K562 (cell line): ENCODE measurements around the gene NEURL2. TPM values are rescaled to one million over a fixed set of nuclear protein-coding genes. Genes with fewer than 3 reads are reported as not detected.

Experiments used
- CAMTA2 ChIP-seq: fragments of 250-450 bp; sonication (Bioruptor Pico); conservative IDR thresholded peaks from 2 replicates; pipeline ENCODE4 v1.5.1; 2022
- CBFA2T2 ChIP-seq: fragments of 450-650 bp; conservative IDR thresholded peaks from 2 replicates; pipeline ENCODE4 v1.6.1; 2017; ENCODE audit warnings: mild to moderate bottlenecking
- CBX3 ChIP-seq, 2 experiments: IDR thresholded peaks; 1 replicate in 1 of 2; 2 replicates in 1 of 2; pipeline ENCODE4 v1.6.1; 2012; ENCODE audit warnings: inconsistent platforms in 2 of 2, low read length in 2 of 2, borderline replicate concordance in 1 of 2, control low read depth in 1 of 2
- FOSL1 ChIP-seq: fragments of 200-800 bp; sonication (Bioruptor generic); conservative IDR thresholded peaks from 2 replicates; pipeline ENCODE4 v1.6.1; 2016; ENCODE audit warnings: missing genetic modification characterization, missing compliant biosample characterization
- HSF4 ChIP-seq: fragments of 250-450 bp; sonication (Bioruptor Pico); IDR thresholded peaks from 2 replicates; pipeline ENCODE4 v2.1.2; 2022; ENCODE audit warnings: mild to moderate bottlenecking, moderate library complexity, borderline replicate concordance
- KDM2B ChIP-seq: fragments of 250-450 bp; sonication (Bioruptor Pico); IDR thresholded peaks from 2 replicates; pipeline ENCODE4 v1.8.0; 2021; ENCODE audit warnings: mild to moderate bottlenecking, moderate library complexity
- OTX1 ChIP-seq: fragments of 450-650 bp; formaldehyde crosslinking; IDR thresholded peaks from 2 replicates; pipeline ENCODE4 v1.4.0; 2022; ENCODE audit warnings: mild to moderate bottlenecking
- RAD21 ChIP-seq, 2 experiments: fragments of 250-450 bp in 1 of 2; fragments of 450-650 bp in 1 of 2; sonication (Bioruptor Pico) in 1 of 2; formaldehyde crosslinking in 1 of 2; IDR thresholded peaks in 1 of 2; conservative IDR thresholded peaks in 1 of 2; 2 replicates each; pipeline versions ENCODE4 v1.4.0 to v1.8.0; 2020 to 2022; ENCODE audit warnings: mild to moderate bottlenecking in 2 of 2, moderate library complexity in 1 of 2
- RBM14 ChIP-seq: fragments of 200-400 bp; formaldehyde crosslinking; IDR thresholded peaks from 2 replicates; pipeline ENCODE4 v1.6.1; 2018; ENCODE audit warnings: low read depth, mild to moderate bottlenecking, low read length, moderate library complexity, borderline replicate concordance; ENCODE audit not compliant: insufficient read depth
- SAFB ChIP-seq: fragments of 200-400 bp; formaldehyde crosslinking; IDR thresholded peaks from 2 replicates; pipeline ENCODE4 v1.6.1; 2017; ENCODE audit warnings: low read depth, low read length, borderline replicate concordance
- STAT5A ChIP-seq: IDR thresholded peaks from 2 replicates; pipeline ENCODE4 v1.6.1; 2012; ENCODE audit warnings: low read length, inconsistent platforms, borderline replicate concordance
- ZNF143 ChIP-seq: sonication (generic); formaldehyde crosslinking; IDR thresholded peaks from 2 replicates; pipeline ENCODE4 v1.9.0; 2022; ENCODE audit warnings: mild to moderate bottlenecking, missing genetic modification reagents
- polyA plus RNA-seq, 8 experiments: library from polyadenylated mRNA; depleted of rRNA in 4 of 8; stranded (reverse) in 5 of 8; unstranded in 3 of 8; fragments of >200 nt; fragmentation: Nextera tagmentation in 2 of 8; fragmentation: Illumina TruSeq in 1 of 8; extraction: Ambion mirVana in 2 of 8; extraction: Trizol in 1 of 8; gene quantifications; 2 replicates each; pipeline versions ENCODE4 v1.2.1 to v1.2.3, GENCODE V29; 2011 to 2014; ENCODE audit warnings: inconsistent platforms in 1 of 8, missing spikeins in 1 of 8
- total RNA-seq, 7 experiments: library from RNA; depleted of rRNA in 6 of 7; stranded (reverse); fragments of >200 nt in 6 of 7; fragmentation: Illumina TruSeq in 2 of 7; extraction: Trizol in 2 of 7; gene quantifications; 2 replicates each; pipeline versions ENCODE4 v1.2.1 to v1.2.3, GENCODE V29; 2011 to 2021; ENCODE audit warnings: low replicate concordance in 1 of 7
- TF ChIP-seq, protein P1 (sequence below): fragments of 450-650 bp; formaldehyde crosslinking; IDR thresholded peaks from 2 replicates; pipeline ENCODE4 v1.4.0; 2020; ENCODE audit warnings: mild to moderate bottlenecking, moderate library complexity
- TF ChIP-seq, protein P2 (sequence below): fragments of 450-650 bp; formaldehyde crosslinking; IDR thresholded peaks from 2 replicates; pipeline ENCODE4 v1.4.0; 2020; ENCODE audit warnings: mild to moderate bottlenecking, moderate library complexity
- TF ChIP-seq, protein P3 (sequence below): sonication (generic); formaldehyde crosslinking; IDR thresholded peaks from 2 replicates; pipeline ENCODE4 v1.8.1; 2023; ENCODE audit warnings: missing genetic modification reagents, mild to moderate bottlenecking, borderline replicate concordance
- TF ChIP-seq, protein P4 (sequence below): conservative IDR thresholded peaks from 2 replicates; pipeline ENCODE4 v1.6.1; 2011; ENCODE audit warnings: low read depth, mild to moderate bottlenecking, low read length; ENCODE audit not compliant: control insufficient read depth

NEURL2 gene
- total and polyA plus RNA-seq, 9 of the 15 experiments (the other 6 are each of a cell fraction or from before 2014, with no cell fraction given) = 0.22 to 1.9 (median 0.50) TPM; not detected in 1

DNA sequence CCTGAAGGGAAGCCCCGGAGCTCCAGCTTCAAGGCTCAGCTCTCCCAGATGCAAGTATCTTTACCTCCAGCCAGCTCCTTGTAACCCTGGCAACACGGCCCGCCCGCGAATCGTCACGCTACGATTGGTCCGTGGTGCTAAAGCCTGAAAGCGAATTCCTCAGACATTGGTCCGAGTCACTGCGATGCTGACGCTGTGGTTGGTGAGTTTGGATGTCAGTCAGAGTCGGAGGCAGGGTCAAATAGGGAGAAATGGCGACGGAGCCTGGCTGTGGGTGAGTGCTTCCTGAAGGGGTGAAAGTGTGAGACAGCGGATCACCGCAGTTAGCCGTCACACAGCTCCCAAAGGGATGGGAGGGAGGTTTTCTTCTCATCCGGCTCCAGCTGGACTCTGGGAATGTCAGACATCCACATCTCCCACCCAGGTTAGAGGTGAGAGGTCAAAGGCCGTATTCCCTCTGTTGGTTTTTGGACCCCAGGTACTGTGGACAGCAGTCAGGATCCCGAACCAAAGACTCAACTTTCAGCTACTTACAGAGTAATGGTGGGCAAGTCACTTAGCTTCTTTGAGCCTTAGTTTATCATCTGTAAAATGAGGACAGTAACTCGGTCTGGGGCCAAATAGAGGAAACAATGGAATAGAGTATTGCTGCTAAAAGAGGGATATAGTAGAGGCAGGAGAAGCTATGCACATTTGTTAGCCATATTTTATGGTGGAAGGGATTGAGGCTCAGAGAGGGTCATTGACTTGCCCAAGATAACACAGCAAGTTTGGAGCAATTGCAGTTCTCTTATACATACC lies 9.8 kb downstream of the NEURL2 start, which contains the start of gene ZSWIM1 (continued):
- TF ChIP-seq RBM14 (no peak), SAFB (no peak), STAT5A (0 out of 2 replicates have a peak, but pooled peaks have one; percentile 10), FOSL1 (0 out of 2 replicates have a peak, but pooled peaks have one; percentile 16), CAMTA2 (no peak), RAD21 (CRISPR knock-in tag; conservative IDR thresholded peaks at IDR 0.05 in 1 of 2, IDR thresholded peaks at IDR 0.05 in 1 of 2) (0 out of 4 replicates have a peak, but pooled peaks of 1 of the 2 experiments have one; percentile 24), HSF4 (CRISPR knock-in tag) (no peak), CBX3 (IDR thresholded peaks at IDR 0.05; ENCODE audit: borderline replicate concordance in 1 of 2, low read length in 2 of 2) (no peak), ZNF143 (CRISPR knock-in tag) (no peak), CBFA2T2 (no peak), KDM2B (no peak), OTX1 (CRISPR knock-in tag) (no peak)
- TF ChIP-seq, protein P1, sequence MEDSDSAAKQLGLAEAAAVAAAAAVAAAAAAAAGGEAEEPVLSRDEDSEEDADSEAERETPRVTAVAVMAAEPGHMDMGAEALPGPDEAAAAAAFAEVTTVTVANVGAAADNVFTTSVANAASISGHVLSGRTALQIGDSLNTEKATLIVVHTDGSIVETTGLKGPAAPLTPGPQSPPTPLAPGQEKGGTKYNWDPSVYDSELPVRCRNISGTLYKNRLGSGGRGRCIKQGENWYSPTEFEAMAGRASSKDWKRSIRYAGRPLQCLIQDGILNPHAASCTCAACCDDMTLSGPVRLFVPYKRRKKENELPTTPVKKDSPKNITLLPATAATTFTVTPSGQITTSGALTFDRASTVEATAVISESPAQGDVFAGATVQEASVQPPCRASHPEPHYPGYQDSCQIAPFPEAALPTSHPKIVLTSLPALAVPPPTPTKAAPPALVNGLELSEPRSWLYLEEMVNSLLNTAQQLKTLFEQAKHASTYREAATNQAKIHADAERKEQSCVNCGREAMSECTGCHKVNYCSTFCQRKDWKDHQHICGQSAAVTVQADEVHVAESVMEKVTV (CRISPR knock-in tag) = no peak
- TF ChIP-seq, protein P2, sequence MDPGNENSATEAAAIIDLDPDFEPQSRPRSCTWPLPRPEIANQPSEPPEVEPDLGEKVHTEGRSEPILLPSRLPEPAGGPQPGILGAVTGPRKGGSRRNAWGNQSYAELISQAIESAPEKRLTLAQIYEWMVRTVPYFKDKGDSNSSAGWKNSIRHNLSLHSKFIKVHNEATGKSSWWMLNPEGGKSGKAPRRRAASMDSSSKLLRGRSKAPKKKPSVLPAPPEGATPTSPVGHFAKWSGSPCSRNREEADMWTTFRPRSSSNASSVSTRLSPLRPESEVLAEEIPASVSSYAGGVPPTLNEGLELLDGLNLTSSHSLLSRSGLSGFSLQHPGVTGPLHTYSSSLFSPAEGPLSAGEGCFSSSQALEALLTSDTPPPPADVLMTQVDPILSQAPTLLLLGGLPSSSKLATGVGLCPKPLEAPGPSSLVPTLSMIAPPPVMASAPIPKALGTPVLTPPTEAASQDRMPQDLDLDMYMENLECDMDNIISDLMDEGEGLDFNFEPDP (CRISPR knock-in tag) = no peak
- TF ChIP-seq, protein P3, sequence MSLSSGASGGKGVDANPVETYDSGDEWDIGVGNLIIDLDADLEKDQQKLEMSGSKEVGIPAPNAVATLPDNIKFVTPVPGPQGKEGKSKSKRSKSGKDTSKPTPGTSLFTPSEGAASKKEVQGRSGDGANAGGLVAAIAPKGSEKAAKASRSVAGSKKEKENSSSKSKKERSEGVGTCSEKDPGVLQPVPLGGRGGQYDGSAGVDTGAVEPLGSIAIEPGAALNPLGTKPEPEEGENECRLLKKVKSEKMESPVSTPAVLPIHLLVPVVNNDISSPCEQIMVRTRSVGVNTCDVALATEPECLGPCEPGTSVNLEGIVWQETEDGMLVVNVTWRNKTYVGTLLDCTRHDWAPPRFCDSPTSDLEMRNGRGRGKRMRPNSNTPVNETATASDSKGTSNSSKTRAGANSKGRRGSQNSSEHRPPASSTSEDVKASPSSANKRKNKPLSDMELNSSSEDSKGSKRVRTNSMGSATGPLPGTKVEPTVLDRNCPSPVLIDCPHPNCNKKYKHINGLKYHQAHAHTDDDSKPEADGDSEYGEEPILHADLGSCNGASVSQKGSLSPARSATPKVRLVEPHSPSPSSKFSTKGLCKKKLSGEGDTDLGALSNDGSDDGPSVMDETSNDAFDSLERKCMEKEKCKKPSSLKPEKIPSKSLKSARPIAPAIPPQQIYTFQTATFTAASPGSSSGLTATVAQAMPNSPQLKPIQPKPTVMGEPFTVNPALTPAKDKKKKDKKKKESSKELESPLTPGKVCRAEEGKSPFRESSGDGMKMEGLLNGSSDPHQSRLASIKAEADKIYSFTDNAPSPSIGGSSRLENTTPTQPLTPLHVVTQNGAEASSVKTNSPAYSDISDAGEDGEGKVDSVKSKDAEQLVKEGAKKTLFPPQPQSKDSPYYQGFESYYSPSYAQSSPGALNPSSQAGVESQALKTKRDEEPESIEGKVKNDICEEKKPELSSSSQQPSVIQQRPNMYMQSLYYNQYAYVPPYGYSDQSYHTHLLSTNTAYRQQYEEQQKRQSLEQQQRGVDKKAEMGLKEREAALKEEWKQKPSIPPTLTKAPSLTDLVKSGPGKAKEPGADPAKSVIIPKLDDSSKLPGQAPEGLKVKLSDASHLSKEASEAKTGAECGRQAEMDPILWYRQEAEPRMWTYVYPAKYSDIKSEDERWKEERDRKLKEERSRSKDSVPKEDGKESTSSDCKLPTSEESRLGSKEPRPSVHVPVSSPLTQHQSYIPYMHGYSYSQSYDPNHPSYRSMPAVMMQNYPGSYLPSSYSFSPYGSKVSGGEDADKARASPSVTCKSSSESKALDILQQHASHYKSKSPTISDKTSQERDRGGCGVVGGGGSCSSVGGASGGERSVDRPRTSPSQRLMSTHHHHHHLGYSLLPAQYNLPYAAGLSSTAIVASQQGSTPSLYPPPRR (CRISPR knock-in tag) = no peak
- TF ChIP-seq, protein P4, sequence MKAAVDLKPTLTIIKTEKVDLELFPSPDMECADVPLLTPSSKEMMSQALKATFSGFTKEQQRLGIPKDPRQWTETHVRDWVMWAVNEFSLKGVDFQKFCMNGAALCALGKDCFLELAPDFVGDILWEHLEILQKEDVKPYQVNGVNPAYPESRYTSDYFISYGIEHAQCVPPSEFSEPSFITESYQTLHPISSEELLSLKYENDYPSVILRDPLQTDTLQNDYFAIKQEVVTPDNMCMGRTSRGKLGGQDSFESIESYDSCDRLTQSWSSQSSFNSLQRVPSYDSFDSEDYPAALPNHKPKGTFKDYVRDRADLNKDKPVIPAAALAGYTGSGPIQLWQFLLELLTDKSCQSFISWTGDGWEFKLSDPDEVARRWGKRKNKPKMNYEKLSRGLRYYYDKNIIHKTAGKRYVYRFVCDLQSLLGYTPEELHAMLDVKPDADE = no peak
